ENCODE results near the gene GABARAPL2.

GABARAPL2 gene

DNA sequence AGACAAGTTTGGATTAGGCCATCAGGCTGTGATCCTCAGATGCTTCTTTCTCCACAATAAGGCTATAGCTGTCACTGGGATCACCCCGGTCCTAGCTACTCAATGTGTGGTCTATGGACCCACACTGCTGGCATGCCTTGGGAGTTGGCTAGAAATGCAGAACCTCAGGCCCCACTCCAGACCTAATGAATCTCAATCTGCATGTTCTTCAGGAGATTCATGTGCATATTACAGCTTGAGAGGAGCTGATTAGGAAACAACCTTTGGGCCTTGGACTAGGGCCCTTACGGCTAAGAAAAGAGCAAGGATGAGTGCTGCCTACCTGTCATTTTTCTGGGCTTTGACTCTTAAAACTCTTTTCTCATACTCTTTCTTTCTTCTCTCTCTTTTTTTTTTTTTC lies 49.4 kb downstream of the GABARAPL2 start:
- H3K36me3 ChIP-seq (ENCODE audit: control insufficient read depth, insufficient read depth, low read length), result peaks cover 21% of the 10 kb centered on the region
- no peak overlapping the region for H3K4me3 ChIP-seq (ENCODE audit: low read length)
- no peaks in the 10 kb centered on the region for H3K27me3 ChIP-seq (ENCODE audit: control insufficient read depth, insufficient read depth, low read length)
- no peaks in the 10 kb centered on the region for H3K4me1 ChIP-seq (ENCODE audit: control insufficient read depth, insufficient read depth, low read length)
- no peaks in the 10 kb centered on the region for H3K9me3 ChIP-seq (ENCODE audit: control insufficient read depth, insufficient read depth, low read length)
- no peak overlapping the region for H3K27ac ChIP-seq (ENCODE audit: low read length)
- DNase-seq (ENCODE audit: low read depth, low spot score), result no peak
- WGBS (ENCODE audit: insufficient coverage, insufficient read length), result no CpG with 5 or more reads among the region's 2 CpGs

- Histone ChIP-seq H3K9me3 (ENCODE audit: control insufficient read depth, insufficient read depth, low read length) (no peaks in the 10 kb centered on the region), H3K4me3 (ENCODE audit: low read length) (no peak overlapping the region), H3K4me1 (ENCODE audit: control insufficient read depth, insufficient read depth, low read length) (no peaks in the 10 kb centered on the region), H3K36me3 (ENCODE audit: control insufficient read depth, insufficient read depth, low read length) (peaks cover 21% of the 10 kb centered on the region), H3K27ac (ENCODE audit: low read length) (no peak overlapping the region), H3K27me3 (ENCODE audit: control insufficient read depth, insufficient read depth, low read length) (no peaks in the 10 kb centered on the region)
- WGBS (ENCODE audit: insufficient coverage, insufficient read length), result no CpG with 5 or more reads among the region's 4 CpGs
- DNase-seq (ENCODE audit: low read depth, low spot score), result no peak
Measured at GRCh38 chr16:75616521-75617010, 50.4 kb downstream of the GABARAPL2 start.

DNA sequence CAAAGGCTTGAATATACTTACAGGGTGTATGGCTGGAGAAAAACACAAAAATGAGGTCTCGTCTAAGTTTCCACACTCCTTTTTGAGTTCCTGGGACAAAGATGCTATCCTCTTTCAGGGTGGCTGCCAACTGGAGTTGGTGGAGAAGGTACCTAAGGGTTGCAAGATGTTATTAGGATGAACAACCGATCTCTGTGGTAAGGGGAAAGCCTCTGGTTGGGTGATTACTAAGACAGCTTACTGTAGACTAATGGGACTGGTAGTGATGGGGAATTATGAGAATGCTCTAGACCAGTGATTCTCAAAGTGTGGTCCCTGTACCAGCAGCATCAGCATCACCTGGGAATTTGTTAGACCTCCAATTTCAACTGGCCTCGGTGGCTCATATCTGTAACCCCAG lies 50.9 kb downstream of the GABARAPL2 start:
- Histone ChIP-seq H3K4me1 (ENCODE audit: control insufficient read depth, insufficient read depth, low read length) (no peaks in the 10 kb centered on the region), H3K27ac (ENCODE audit: low read length) (no peak overlapping the region), H3K36me3 (ENCODE audit: control insufficient read depth, insufficient read depth, low read length) (peaks cover 19% of the 10 kb centered on the region), H3K27me3 (ENCODE audit: control insufficient read depth, insufficient read depth, low read length) (no peaks in the 10 kb centered on the region), H3K9me3 (ENCODE audit: control insufficient read depth, insufficient read depth, low read length) (no peaks in the 10 kb centered on the region), H3K4me3 (ENCODE audit: low read length) (no peak overlapping the region)
- WGBS (ENCODE audit: insufficient coverage, insufficient read length), result no CpG with 5 or more reads among the region's 3 CpGs
- no peak for DNase-seq (ENCODE audit: low read depth, low spot score)

DNA sequence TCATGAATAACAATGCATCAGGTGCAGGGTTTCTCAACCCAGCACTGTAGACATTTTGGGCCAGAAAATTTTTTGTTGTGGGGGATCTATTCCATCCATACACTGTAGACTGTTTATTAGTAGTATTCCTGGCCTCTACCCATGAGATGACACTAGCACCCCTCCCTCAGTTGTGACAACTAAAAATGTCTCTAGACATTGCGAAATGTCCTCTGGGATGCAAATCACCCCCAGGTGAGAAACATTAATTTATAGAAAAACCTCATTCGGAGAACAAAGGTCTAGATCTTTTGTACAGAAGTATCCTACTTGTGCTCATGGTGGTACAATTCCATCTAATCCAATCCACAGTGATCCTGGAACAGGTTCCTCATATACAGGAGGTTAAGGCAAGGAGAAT lies 52.6 kb downstream of the GABARAPL2 start:
- Histone ChIP-seq H3K36me3 (ENCODE audit: control insufficient read depth, insufficient read depth, low read length) (peaks cover 11% of the 10 kb centered on the region; the same call in 1 of the 2 replicates), H3K27ac (ENCODE audit: low read length) (no peak overlapping the region), H3K4me3 (ENCODE audit: low read length) (no peak overlapping the region), H3K4me1 (ENCODE audit: control insufficient read depth, insufficient read depth, low read length) (no peaks in the 10 kb centered on the region), H3K27me3 (ENCODE audit: control insufficient read depth, insufficient read depth, low read length) (no peaks in the 10 kb centered on the region), H3K9me3 (ENCODE audit: control insufficient read depth, insufficient read depth, low read length) (no peaks in the 10 kb centered on the region)
- no peak for DNase-seq (ENCODE audit: low read depth, low spot score)
- no CpG with 5 or more reads among the region's 2 CpGs for WGBS (ENCODE audit: insufficient coverage, insufficient read length)

- Histone ChIP-seq H3K4me3 (ENCODE audit: low read length) (no peak overlapping the region), H3K27me3 (ENCODE audit: control insufficient read depth, insufficient read depth, low read length) (no peaks in the 10 kb centered on the region), H3K27ac (ENCODE audit: low read length) (no peak overlapping the region), H3K9me3 (ENCODE audit: control insufficient read depth, insufficient read depth, low read length) (no peaks in the 10 kb centered on the region), H3K36me3 (ENCODE audit: control insufficient read depth, insufficient read depth, low read length) (peaks cover 7% of the 10 kb centered on the region; the same call in 1 of the 2 replicates), H3K4me1 (ENCODE audit: control insufficient read depth, insufficient read depth, low read length) (no peaks in the 10 kb centered on the region)
- no peak for DNase-seq (ENCODE audit: low read depth, low spot score)
- no CpG with 5 or more reads among the region's 20 CpGs for WGBS (ENCODE audit: insufficient coverage, insufficient read length)
Measured at GRCh38 chr16:75620326-75621169, 54.4 kb downstream of the GABARAPL2 start.

- H3K36me3 ChIP-seq (ENCODE audit: control insufficient read depth, insufficient read depth, low read length), result peaks cover 9% of the 10 kb centered on the region; the same call in 1 of the 2 replicates
- no peak overlapping the region for H3K27ac ChIP-seq (ENCODE audit: low read length)
- H3K27me3 ChIP-seq (ENCODE audit: control insufficient read depth, insufficient read depth, low read length), result no peaks in the 10 kb centered on the region
Measured at GRCh38 chr16:75621170-75621477, 54.9 kb downstream of the GABARAPL2 start.

DNA sequence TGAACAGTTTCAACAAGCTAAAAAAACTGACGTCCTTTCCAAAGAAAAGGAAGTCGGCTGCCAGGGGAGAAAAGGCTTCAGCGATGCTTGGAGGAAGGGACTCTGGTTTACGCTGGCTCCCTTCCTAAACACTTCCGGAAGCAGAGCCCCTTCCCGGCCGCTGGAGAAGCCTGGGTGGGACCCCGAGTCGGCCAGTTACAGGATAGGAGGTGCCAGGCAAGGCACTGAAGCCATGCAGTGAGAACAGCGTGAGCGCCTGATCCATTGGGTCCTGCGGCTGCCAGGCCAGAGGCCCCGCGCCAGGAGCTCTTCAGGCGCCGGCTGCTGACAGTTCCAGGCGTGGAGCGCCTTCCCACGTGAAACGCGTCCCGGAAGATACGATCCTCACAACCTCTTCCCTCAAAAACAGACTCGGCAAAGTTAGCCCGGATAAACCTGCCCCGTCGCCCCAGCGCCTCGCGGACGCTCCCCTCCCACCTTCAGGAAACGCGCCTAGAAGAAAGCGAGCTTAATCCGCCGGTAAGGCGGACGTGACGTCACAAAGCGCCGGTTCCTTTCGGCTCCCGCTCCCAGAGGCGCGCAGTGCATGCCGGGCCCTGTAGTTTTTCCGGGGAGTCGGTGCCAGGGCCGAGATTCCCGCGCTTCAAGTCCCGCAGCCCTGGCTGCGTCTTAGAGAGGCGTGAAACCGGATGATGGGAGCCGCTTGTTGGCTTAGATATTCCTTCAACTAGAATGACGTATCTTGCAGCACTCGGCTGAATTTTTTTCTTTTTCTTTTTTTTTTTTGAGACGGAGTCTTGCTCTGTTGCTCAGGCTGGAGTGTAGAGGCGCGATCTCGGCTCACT lies 56.8 kb downstream of the GABARAPL2 start, which contains the start of gene ADAT1:
TSS of gene ADAT1 (minus strand) at position 521 of the 845 bp plus-strand sequence. CDS start 2,482 bp downstream, outside the sequence.
- no peaks in the 10 kb centered on the region for H3K9me3 ChIP-seq (ENCODE audit: control insufficient read depth, insufficient read depth, low read length)
- no peak within 1 kb of the TSS for H3K27ac ChIP-seq (ENCODE audit: low read length)
- peaks cover 16% of the 10 kb centered on the region; the same call in 1 of the 2 replicates for H3K36me3 ChIP-seq (ENCODE audit: control insufficient read depth, insufficient read depth, low read length)
- peak; percentile 96 for DNase-seq (ENCODE audit: low read depth, low spot score)
- no peaks in the 10 kb centered on the region for H3K4me1 ChIP-seq (ENCODE audit: control insufficient read depth, insufficient read depth, low read length)
- H3K4me3 ChIP-seq (ENCODE audit: low read length), result peak within 1 kb of the TSS; percentile 68
- no peaks in the 10 kb centered on the region for H3K27me3 ChIP-seq (ENCODE audit: control insufficient read depth, insufficient read depth, low read length)
- no CpG with 5 or more reads among the region's 62 CpGs for WGBS (ENCODE audit: insufficient coverage, insufficient read length)

More at GRCh38 chr16:75621170-75621477, 54.9 kb downstream of the GABARAPL2 start:
- Histone ChIP-seq H3K9me3 (ENCODE audit: control insufficient read depth, insufficient read depth, low read length) (no peaks in the 10 kb centered on the region), H3K4me3 (ENCODE audit: low read length) (no peak overlapping the region), H3K4me1 (ENCODE audit: control insufficient read depth, insufficient read depth, low read length) (no peaks in the 10 kb centered on the region)
- no CpG with 5 or more reads among the region's 2 CpGs for WGBS (ENCODE audit: insufficient coverage, insufficient read length)
- no peak for DNase-seq (ENCODE audit: low read depth, low spot score)

DNA sequence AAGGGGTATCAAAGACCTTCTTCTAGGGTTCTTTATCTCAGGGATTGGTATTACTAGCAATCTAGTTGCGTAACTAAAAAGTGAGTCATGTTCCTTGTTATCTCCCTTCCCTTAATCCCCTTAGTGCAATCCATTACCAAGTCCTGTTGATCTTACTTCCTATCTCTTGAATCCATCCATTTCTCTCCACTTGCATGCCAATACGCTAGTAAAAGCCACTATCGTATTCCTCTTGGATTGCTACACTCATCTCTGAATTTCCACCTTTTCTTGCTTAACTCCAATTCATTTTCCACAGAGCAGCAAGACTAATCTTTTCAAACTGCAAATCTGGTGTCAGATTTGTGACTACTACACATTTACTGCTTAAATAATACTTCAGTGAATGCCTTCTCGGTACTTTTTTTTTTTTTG lies 58.7 kb downstream of the GABARAPL2 start:
- Histone ChIP-seq H3K27ac (ENCODE audit: low read length) (no peak overlapping the region), H3K36me3 (ENCODE audit: control insufficient read depth, insufficient read depth, low read length) (peaks cover 33% of the 10 kb centered on the region; the same call in 1 of the 2 replicates), H3K4me3 (ENCODE audit: low read length) (no peak overlapping the region), H3K9me3 (ENCODE audit: control insufficient read depth, insufficient read depth, low read length) (no peaks in the 10 kb centered on the region), H3K27me3 (ENCODE audit: control insufficient read depth, insufficient read depth, low read length) (no peaks in the 10 kb centered on the region), H3K4me1 (ENCODE audit: control insufficient read depth, insufficient read depth, low read length) (no peaks in the 10 kb centered on the region)
- WGBS (ENCODE audit: insufficient coverage, insufficient read length), result no CpG with 5 or more reads among the region's 4 CpGs
- DNase-seq (ENCODE audit: low read depth, low spot score), result no peak

- no peaks in the 10 kb centered on the region for H3K9me3 ChIP-seq (ENCODE audit: control insufficient read depth, insufficient read depth, low read length)
- WGBS (ENCODE audit: insufficient coverage, insufficient read length), result no CpG with 5 or more reads among the region's 4 CpGs
- no peak for DNase-seq (ENCODE audit: low read depth, low spot score)
- no peak overlapping the region for H3K27ac ChIP-seq (ENCODE audit: low read length)
- H3K27me3 ChIP-seq (ENCODE audit: control insufficient read depth, insufficient read depth, low read length), result no peaks in the 10 kb centered on the region
- no peaks in the 10 kb centered on the region for H3K4me1 ChIP-seq (ENCODE audit: control insufficient read depth, insufficient read depth, low read length)
- H3K36me3 ChIP-seq (ENCODE audit: control insufficient read depth, insufficient read depth, low read length), result peaks cover 46% of the 10 kb centered on the region; the same call in 1 of the 2 replicates
- H3K4me3 ChIP-seq (ENCODE audit: low read length), result no peak overlapping the region
Measured at GRCh38 chr16:75626806-75627205, 60.6 kb downstream of the GABARAPL2 start.
